HG03558 (cell line): ENCODE data around the gene AATK.
"Not testable (repeated sequence)": the region's sequence is repeated elsewhere in the genome, so short reads cannot be mapped to it uniquely, and the experiment has no call there.

Experiments used
- ATAC-seq: cut with Tn5 transposase; IDR thresholded peaks from one replicate; pipeline ENCODE4 v1.9.1; 2021; ENCODE audit warnings: moderate number of reproducible peaks; ENCODE audit not compliant: unreplicated experiment; ENCODE audit errors: extremely low read depth

Gene AATK

DNA sequence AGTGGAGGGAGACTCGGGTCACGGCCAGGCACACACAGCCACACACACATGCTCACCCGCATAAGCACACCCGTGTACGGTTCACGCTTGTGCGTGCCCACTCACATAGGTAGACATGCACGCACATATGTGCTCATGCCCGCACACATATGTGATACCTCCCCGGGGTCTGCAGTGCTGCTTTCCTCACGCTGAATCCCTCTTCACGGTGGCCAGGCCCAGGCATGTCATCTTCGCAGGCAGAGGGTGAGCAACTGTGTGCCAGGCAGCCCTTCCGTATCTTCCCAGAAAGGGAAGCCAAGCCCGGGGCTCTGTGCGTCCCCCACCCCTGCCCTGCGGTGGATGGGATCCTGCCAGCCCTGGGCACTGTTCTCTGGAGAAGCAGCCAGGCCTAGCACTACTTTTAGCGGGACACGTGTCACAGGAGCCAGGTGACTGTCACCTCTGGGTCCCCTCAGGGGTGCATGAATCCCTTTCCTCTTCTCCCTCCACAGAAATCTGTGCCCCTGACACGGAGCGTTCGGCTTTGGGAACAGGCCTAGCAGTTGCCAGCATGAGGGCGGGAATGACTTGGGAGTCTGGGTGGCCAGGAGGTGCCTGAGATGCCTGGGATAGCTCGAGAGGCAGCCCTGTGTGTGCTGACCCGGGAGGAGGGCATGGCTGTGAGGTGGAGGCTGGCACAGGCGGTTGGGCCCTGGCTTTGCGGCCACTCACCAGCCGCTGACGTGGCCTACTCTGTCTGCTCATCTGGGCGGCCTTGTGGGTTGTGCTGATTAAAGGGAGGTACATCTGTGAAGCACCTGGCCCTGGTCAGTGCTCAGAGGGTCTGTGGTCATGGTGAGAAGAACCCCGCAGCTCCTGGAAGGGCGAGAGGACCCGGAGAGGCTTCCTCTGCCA lies 83.6 kb downstream of the AATK start:
- no peak for ATAC-seq

DNA sequence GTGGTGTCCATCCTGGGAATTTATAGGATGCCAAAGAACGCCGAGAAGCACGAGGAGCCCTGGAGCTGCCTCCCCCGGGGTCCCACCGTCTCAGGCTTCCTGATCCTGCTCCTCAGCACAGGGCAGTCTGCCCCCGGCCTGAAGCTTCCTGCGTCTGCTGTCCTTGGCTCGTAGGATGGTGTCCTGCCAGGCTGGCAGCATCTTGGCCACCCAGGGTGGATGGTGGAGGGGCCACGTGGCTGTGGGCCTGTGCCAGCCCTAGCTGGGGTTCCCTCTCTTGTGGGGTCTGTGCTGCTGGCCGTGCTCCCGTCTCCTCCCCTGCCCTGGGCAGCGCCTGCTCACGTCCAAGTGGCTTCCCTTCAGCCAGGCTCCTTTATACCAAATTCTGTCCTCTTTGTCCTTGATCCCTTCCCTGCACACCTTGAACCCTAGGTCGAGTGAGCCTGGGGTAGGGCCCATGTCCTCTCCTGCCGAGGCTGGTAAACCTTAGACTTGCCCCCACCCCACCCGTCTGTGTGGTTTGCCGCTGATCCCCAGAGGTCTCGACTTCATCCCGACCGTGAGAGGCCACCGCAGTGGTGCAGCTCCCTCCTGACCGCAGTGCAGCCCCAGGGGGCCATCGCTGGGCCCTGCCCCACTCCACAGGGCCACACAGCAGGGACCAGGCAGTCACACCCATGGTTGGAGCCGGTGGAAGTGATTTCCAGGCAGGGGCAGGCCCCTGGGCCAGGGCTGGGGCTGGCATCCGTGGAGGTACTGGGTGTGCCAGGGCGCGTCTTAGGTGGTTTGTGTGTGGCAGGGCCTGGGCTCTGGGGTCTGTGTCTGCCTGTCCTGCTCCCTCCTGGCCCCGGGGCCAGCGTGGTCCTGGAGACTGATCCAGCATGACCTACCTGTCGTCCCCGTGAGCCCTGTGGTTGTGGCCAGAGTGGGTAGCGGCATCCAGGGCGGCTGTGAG lies 84.5 kb downstream of the AATK start:
- no peak for ATAC-seq

DNA sequence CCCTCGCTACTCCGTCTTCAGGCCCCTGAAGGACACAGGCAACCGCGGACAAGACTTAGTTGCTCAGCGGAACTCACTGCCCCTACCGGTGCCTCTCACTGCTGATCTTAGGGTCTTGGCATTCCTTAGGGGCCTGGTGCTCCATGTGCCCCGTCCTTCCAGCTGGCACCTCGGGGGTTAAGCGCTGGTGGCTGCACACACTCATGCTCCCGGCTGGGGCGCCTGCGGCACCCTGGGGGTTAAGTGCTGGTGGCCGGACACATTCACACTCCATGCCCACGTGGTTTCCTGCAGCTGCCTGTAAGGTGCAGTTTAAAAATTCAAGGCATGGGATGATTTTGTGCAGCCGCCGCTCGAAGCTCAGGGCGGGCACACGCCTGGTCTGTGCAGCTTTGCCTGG lies 86.0 kb downstream of the AATK start:
- ATAC-seq = no peak

DNA sequence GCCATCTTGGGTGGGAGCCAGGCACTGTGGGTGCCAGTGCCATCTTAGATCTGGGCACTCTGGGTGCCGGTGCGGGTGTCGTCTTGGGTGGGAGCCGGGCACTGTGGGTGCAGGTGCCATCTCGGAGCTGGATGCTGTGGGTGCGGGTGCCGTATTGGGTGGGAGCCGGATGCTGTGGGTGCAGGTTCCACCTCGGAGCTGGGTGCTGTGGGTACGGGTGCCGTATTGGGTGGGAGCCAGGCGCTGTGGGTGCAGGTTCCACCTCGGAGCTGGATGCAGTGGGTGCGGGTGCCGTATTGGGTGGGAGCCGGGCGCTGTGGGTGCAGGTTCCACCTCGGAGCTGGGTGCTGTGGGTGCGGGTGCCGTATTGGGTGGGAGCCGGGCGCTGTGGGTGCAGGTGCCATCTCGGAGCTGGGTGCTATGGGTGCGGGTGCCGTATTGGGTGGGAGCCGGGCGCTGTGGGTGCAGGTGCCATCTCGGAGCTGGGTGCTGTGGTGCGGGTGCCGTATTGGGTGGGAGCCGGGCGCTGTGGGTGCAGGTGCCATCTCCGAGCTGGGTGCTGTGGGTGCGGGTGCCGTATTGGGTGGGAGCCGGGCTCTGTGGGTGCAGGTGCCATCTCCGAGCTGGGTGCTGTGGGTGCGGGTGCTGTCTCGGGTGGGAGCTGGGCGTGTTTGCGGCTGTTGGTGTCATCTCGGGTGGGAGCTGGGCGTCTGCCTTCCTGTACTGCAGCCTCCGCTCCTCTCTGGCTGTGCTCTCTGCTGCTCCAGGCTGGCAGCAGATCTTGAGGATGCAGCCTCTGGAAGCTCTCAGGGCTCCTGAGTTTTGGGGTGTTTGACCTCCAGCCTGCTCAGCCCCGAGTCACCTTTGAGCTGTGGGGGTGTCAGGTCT lies 87.8 kb downstream of the AATK start:
- ATAC-seq = not testable (repeated sequence)

DNA sequence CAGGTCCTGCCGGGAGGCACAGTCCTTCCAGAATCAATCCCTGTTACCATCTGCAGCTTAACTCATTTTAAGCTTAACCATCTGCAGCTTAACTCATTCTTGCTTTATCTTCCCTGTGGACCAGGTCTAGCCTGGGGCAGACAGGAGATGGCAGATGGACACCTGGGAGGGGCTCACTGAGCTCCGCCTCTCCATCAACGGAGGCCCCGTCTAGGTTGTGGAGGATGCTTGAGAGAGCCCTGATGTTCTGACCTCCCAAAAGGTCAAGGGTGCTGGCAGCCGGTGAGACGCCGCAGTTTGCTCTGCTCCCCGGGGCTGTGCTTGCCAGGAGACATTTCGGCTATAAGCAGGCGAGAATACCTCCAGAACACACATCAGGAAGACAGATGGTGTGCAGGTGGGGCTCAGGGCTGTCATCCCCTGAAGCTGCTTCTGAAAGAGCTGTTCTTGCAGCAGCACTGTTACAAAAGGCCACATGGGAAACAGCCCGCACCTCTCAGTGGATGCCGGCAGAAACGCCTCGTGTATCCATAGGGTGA lies 89.8 kb downstream of the AATK start:
- no peak for ATAC-seq

DNA sequence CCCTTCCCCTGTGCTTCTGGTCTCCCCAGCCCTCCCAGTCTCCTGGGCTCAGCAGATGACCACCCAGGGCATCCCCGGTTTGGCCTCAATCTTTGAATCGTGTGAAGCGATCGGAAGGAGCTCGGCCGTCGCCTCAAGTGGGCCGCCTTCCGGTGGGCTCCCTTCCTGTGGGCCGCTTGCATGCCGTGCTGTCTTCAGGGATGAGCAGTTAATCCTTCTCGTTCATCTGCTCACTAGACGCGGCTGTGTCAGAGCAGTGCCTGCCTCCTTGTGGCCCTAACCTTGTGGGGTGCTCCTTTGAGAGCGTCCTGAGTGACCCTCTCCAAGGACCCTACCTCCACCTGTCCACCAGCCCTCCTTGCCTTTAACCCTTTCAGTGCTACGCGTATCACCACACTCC lies 90.7 kb downstream of the AATK start:
- ATAC-seq = no peak

DNA sequence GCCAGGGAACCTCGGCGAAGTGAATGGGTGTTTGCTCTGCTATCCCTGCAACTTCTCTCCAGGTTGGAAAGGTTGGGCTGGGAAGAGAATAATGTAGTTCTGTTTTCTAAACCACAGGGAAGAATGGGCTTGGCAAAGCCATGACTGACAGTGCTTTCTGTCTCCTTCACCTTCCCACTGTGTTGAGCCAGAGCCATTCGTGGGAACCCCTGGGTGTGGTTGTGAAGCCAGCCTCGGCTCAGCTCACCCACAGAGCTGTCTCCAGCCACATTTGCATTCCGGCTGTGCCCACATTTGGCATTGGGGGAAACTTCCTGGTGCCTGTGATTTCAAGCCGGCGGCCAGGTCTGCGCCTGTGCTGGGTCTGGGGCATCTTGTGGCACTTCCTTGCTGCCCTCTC lies 91.1 kb downstream of the AATK start:
- no peak for ATAC-seq

DNA sequence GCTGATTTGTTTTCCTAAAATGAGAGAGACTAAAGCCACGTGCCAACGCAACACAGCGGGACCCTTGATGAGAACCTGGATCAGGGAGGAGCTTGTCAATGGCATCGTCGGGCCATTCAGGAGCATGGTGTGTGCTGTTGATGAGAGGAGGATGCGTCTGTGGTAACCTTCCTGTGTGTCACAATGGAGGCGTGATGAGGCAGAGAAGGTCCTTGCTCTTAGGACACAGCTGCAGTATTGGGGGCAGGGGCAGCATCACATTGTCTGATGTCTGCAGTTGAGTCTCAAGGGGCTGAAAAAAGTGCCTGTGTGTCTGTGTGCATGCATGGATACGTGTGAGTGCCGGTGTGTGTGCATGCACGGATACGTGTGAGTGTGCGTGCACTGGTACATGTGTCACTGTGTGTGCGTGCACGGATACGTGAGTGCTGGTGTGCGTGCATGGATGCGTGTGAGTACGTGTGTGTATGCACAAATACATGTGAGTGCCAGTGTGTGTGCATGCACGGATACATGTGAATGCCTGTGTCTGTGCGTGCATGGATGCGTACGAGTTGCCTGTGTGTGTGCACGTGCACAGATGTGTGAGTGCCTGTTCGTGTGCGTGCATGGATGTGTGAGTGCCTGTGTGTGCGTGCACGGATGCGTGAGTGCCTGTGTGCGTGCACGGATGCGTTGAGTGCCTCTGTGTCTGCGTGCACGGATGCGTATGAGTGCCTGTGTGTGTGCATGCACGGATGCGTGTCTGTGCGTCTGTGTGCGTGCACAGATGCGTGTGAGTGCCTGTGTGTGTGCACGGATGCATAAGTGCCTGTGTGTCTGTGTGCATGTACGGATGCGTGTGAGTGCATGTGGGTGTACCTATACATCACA lies 91.8 kb downstream of the AATK start:
- no peak for ATAC-seq

DNA sequence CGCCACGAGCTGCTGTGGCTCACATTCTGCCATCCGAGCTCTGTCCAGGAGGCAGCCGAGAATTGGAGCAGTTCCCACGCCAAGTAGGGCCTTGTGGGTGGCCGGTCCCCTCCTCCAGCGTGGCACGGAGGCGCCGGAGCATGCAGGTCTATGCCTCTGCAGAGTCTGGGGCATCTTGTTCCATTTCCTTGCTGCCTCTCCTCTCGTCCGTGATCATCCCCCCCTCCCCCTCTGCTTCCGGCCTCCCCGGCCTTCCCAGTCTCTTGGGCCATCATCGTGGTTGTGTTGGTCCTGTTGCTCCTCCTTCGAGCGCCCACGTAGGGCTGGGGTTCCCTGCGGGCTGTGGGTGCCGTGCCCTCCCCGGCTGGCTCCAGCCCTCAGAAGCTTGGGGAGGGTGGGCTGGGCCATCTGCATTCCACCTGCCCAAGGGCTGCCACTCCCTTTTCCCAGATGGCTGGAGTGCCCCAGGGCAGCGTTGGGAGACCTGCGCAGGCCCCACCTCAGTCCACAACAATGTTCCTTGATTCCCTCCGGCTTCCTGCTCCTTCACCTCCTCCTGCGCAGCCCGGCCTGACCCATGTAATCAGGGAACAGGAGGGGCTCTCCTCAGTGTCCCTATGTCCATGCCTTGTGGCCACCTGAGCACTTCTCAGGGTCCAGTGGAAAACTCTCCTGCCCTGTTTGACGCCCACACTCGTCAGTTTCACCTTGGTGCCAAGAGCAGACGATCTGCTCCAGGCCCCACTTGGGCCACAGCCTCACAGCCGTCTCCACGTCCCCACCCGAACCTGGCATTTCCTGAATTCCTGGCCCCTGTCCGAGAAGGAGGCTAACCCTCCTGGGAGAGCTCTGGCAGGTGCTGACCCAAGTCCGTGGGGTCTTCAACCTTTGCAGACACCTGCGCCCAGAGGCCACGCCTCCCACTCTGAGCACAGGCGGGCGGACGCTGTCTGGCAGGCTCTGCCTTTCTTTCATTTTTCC lies 94.0 kb downstream of the AATK start:
- ATAC-seq = no peak

DNA sequence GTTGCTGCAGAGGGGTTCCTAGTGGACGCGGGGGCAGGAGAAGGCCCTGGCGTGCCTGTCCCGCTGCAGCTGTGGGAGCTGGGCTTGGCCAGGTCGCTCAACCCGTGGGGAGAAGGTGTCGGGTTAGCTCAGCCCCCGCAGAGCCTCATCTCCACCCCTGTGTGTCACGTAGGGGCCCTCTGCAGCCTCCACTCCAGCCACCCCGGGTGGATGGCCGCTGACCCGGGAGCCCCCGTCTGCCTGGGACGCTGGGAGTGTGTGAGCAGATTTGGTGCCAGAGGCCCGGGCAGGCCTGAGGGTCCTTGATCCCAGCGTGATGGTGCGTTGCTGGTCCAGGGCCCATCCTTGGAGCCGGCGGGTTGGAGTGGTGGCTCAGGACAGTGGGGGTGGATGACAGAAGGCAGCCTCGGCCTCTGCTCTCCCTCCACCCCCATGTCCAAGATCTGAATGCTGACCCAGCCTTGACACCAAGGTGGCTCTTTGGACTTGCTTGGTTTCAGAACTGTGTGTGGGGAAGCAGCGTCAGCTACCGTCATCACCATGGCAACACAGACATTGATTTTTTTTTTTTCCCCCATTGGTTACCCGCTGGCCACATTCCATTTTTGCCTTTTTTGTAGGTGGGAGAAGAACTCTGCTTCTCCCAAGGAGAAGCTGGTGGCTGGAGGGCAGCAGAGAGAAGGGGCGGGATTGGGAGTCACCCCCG lies 95.3 kb downstream of the AATK start:
- ATAC-seq = no peak

DNA sequence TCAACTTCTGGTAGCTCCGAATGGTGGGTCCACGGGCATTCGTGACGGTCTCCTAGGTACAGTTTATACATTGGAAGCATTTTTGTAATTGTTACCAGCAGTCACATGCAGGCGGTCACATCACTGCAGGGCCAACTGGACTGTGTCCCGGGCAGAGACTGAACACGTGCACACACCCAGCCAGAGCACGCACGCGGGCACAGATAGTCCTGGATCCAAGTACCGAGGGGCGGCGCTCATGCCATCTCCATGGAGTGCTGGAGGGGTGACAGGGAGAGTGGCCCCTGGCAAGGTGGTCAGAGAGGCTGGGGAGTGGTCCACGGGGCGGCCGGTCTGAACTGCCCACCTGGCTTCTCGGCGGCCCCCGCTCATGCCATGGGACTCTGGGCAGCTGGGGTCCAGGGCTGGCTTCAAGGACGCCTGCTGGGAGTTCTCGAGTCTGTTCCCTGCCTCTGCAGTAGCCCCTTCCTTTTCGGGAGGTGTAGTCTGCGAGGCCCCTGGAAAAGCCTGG lies 96.8 kb downstream of the AATK start:
- ATAC-seq = no peak

DNA sequence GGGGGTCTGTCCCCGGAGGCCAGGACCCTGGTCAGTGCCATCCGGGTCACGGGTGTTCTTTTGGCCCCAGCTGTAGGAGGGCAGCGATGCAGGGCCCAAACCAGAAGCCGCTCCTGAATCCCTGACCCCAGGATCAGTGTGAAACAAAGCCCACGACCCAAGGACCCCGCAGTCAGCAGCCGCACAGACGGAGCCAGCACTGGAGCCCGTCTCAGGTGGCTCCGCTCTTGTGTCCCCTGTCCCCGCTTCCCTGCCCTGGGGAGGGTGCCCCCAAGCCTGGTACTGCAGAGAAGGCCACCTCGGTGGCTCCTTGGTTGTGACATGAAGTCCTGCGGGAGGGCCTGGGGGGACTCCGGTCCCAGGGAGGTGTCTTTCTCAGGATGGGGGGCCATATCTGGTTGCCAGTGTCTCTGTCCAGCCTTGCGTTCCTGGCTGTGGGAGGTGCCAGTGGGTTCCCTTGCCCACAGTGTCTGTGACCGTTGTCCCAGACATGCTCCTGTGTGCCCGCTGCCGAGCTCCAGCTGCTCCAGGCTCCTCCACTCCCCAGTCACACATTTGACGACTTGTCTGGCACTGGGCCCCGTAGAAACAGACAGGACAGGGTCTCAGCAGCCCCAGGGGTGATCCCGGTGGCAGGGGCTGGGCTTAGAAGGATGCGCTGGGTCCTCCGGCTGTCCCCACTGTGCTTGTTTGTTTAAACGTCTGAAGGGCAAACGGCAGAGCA lies 97.4 kb downstream of the AATK start:
- ATAC-seq = no peak

DNA sequence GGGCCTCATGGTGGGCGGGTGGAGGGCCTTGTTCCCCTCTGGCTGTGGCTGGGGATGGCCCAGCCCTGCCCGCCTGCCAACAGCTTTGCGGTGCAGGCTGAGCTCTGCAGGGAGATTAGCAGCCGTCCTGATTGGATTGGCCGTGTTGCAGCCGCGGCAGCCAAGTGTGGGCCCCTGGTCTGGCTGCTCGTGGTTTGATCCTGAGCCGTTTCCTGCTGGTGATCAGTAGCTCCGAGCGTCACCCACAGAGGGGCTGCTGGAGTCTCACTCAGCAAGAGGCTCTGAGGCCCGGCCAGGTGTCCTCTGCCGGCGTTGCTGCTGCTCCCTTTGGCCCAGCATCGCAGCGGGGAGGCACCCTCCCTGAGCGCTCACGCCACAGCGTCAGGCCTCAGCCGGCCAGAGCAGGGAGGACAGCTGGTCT lies 98.6 kb downstream of the AATK start:
- no peak for ATAC-seq
